Ascending aorta (tissue), 2 donors: ENCODE data around the gene TMEM9B. TPM values are rescaled to one million over a fixed set of nuclear protein-coding genes. Genes with fewer than 3 reads are reported as not detected.

Experiments used
- DNase-seq, 2 donors: peaks; one replicate each; pipeline ENCODE4 v3.0.0-alpha.2; 2019; ENCODE audit warnings: low spot score in 2 of 2
- H3K27ac ChIP-seq, 2 donors: fragments of 200-600 bp; sonication (generic); one replicate each; pipeline ENCODE4 v1.5.1; 2016 to 2017; ENCODE audit warnings: mild to moderate bottlenecking in 1 of 2
- H3K27me3 ChIP-seq: fragments of 200-600 bp; sonication (generic); one replicate; pipeline ENCODE4 v1.5.1; 2017
- H3K36me3 ChIP-seq, 2 donors: fragments of 200-600 bp; sonication (generic); one replicate each; pipeline ENCODE4 v1.5.1; 2016
- H3K4me1 ChIP-seq, 2 donors: fragments of 200-600 bp; sonication (generic); one replicate each; pipeline ENCODE4 v1.5.1; 2016 to 2017; ENCODE audit warnings: mild to moderate bottlenecking in 1 of 2
- H3K4me3 ChIP-seq, 2 donors: fragments of 200-600 bp; sonication (generic); one replicate each; pipeline ENCODE4 v1.5.1; 2016 to 2017; ENCODE audit warnings: mild to moderate bottlenecking in 1 of 2
- H3K9me3 ChIP-seq, 2 donors: fragments of 200-600 bp; sonication (generic); one replicate each; pipeline ENCODE4 v1.5.1; 2016
- CTCF ChIP-seq, 3 experiments: fragments of 200-600 bp in 2 of 3; fragments of 450-650 bp in 1 of 3; sonication (generic) in 2 of 3; IDR thresholded peaks; one replicate each; pipeline ENCODE4 v1.5.1; 2016 to 2019; ENCODE audit warnings: antibody characterized with exemption in 3 of 3, mild to moderate bottlenecking in 1 of 3, moderate library complexity in 1 of 3
- intact Hi-C: fragments of 100-400 bp; cut with DNase I; formaldehyde crosslinking; loops from one replicate; pipeline ENCODE4 v1.15.1; 2023
- total RNA-seq: library from RNA; depleted of rRNA; stranded (reverse); fragments of >200 nt; gene quantifications from one replicate; pipeline ENCODE4 v1.1.0, GENCODE V29; 2016

Gene TMEM9B
- total RNA-seq, 1 donor from 2014 or later, result 42.4 TPM

DNA sequence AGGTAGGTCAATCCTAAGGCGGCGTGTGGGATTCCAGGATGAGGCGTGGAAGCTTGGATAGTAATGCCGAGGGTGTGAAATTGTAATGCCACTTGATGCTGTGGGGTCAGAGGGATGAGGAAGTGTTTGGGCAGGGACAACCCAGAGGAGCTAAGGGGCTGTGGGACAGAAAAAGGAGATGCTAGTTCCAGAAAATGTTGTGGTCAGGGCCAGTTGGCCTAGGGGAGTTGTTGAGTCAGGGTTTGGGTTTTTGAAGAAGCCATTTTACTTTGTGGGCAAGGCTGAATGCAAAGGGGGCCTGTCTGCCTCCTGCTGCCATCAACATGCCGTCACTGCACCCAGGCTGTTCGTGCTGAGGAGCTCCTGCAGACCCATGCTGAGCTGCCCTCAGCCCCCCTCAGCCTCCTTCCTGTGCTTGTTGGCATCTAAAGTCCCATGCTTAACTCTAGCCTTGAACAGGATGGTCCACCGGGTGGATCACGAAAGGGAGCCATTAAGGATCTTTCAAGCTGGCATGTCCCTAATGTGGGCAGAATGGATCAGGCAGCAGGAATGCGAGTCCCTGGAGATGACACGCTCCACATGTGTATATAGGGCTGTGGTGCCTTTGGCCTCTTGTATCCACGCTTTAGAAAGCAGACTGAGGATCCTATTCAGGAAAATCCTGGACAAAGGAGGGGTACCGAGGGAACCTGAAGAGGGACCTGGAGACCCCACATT, 33.6 kb downstream of the TMEM9B start:
- no peak for DNase-seq
- intact Hi-C loops, result no loop called here
- Histone ChIP-seq H3K4me1 (no peaks in the 10 kb centered on the region), H3K27me3 (no peaks in the 10 kb centered on the region), H3K4me3 (no peak overlapping the region), H3K9me3 (no peaks in the 10 kb centered on the region), H3K36me3 (no peaks in the 10 kb centered on the region), H3K27ac (no peak overlapping the region)
- no peak for TF ChIP-seq CTCF (IDR thresholded peaks at IDR 0.05)

- intact Hi-C loops, result no loop called here
- no peak for DNase-seq
These were observed 35.1 kb downstream of the TMEM9B start for GRCh38 chr11:8928981-8929615.

GRCh38 chr11:8928205-8928604, 36.0 kb downstream of the TMEM9B start:
- Histone ChIP-seq H3K36me3 (no peaks in the 10 kb centered on the region), H3K9me3 (no peaks in the 10 kb centered on the region), H3K4me3 (no peak overlapping the region), H3K27ac (no peak overlapping the region), H3K27me3 (no peaks in the 10 kb centered on the region), H3K4me1 (no peaks in the 10 kb centered on the region)
- DNase-seq, result no peak
- TF ChIP-seq CTCF (IDR thresholded peaks at IDR 0.05), result no peak
- intact Hi-C loops, result no loop called here

More at GRCh38 chr11:8928981-8929615, 35.1 kb downstream of the TMEM9B start:
- TF ChIP-seq CTCF (IDR thresholded peaks at IDR 0.05), result no peak
- no peaks in the 10 kb centered on the region for H3K4me1 ChIP-seq
- H3K27me3 ChIP-seq, result no peaks in the 10 kb centered on the region
- H3K9me3 ChIP-seq, result no peaks in the 10 kb centered on the region
- H3K4me3 ChIP-seq, result no peak overlapping the region
- H3K27ac ChIP-seq, result no peak overlapping the region
- H3K36me3 ChIP-seq, result no peaks in the 10 kb centered on the region

DNA sequence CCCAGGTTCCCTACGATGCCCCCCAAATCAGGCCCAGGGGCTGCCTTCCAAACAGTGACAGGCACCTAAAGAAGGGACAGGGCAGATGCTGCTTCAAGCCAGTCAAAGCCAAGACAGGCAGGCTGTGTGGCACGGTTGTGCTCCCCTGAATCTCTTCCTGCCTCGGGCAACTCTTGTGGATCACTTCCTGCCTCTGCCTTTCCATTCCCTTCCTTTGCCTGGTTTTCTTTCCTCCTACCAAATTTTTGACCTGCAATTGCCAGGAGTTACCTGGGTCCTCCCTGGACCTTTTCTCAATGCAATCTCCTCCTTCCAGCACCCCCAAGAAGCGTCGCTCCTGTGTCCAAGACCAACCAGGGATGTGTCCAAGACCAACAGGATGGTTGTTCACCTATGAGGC, 37.0 kb downstream of the TMEM9B start:
- Histone ChIP-seq H3K27ac (no peak overlapping the region), H3K4me3 (no peak overlapping the region), H3K27me3 (no peaks in the 10 kb centered on the region), H3K4me1 (no peaks in the 10 kb centered on the region), H3K9me3 (no peaks in the 10 kb centered on the region), H3K36me3 (peaks cover 4 to 8% of the 10 kb centered on the region in 2 donors)
- intact Hi-C loops, result no loop called here
- DNase-seq, result no peak
- no peak for TF ChIP-seq CTCF (IDR thresholded peaks at IDR 0.05)

DNA sequence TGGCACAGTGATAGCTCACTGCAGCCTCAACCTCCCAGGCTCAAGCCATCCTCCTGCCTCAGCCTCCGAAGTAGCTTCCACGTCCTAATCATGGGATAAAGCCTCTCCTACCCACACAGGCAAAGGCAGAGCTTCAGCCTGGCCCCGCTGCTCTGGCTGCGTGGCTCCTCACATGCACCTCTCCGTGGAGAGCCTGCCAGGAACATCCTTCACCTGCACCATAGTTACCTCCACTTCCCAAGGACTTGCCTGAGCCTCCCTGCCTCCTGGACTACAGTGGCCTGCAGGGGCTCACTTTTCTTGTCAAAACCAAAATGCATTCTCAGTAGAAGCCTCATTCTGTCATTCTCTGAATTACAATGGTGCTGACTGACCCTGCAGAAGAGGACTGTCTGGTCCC, 38.0 kb downstream of the TMEM9B start:
- Histone ChIP-seq H3K4me1 (no peaks in the 10 kb centered on the region), H3K27ac (no peak overlapping the region), H3K4me3 (no peak overlapping the region), H3K9me3 (no peaks in the 10 kb centered on the region), H3K27me3 (no peaks in the 10 kb centered on the region), H3K36me3 (peaks cover 11 to 18% of the 10 kb centered on the region in 2 donors)
- intact Hi-C loops, result no loop called here
- no peak for DNase-seq
- TF ChIP-seq CTCF (IDR thresholded peaks at IDR 0.05), result no peak
